ENCODE results near the gene CD22. TPM values are rescaled to one million over a fixed set of nuclear protein-coding genes. Genes with fewer than 3 reads are reported as not detected.

Gene CD22
- total RNA-seq, 1 experiment from 2014 or later = 0.56 TPM

DNA sequence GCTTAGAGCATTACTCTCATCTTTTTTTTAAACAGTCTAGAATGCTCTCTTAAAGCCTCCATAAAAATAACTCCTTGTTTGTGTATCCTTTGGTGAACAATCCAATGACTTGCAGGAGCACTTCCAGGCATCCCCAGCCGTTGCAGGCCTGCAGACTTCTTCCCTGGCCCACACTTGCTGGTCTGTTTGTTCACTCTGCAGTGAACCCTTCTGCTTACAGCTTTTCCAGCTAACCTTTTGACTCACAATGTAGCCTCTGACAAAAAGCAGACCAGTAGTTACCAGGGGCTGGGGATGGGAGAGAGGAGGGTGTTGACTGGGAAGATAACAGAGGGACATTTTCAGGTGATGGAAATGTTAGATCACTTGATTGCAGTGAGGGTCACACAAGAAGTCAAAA is 51.0 kb downstream of the CD22 start:
- H3K4me1 Mint-ChIP-seq (ENCODE audit: insufficient read depth, unreplicated experiment) = no peaks in the 10 kb centered on the region
- ChIA-PET POLR2A (interaction anchor here (1.1 kb wide), 1 partner anchor 107 kb away, joined by 3 read pairs; no protein-coding TSS in a partner anchor), CTCF (no interaction called here)
- intact Hi-C loops (cut with micrococcal nuclease) = no loop called here
- no peak overlapping the region for H3K27ac Mint-ChIP-seq (ENCODE audit: low read depth, unreplicated experiment)
- H3K36me3 Mint-ChIP-seq (ENCODE audit: insufficient read depth, unreplicated experiment) = peaks cover 5% of the 10 kb centered on the region
- no TSS peak for BruUV-seq (replicated peaks)
- DNase-seq (ENCODE audit: unreplicated experiment) = no peak
- TF ChIP-seq, protein P1, sequence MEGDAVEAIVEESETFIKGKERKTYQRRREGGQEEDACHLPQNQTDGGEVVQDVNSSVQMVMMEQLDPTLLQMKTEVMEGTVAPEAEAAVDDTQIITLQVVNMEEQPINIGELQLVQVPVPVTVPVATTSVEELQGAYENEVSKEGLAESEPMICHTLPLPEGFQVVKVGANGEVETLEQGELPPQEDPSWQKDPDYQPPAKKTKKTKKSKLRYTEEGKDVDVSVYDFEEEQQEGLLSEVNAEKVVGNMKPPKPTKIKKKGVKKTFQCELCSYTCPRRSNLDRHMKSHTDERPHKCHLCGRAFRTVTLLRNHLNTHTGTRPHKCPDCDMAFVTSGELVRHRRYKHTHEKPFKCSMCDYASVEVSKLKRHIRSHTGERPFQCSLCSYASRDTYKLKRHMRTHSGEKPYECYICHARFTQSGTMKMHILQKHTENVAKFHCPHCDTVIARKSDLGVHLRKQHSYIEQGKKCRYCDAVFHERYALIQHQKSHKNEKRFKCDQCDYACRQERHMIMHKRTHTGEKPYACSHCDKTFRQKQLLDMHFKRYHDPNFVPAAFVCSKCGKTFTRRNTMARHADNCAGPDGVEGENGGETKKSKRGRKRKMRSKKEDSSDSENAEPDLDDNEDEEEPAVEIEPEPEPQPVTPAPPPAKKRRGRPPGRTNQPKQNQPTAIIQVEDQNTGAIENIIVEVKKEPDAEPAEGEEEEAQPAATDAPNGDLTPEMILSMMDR (IDR thresholded peaks at IDR 0.05; ENCODE audit: unreplicated experiment) = no peak
- H3K9me3 Mint-ChIP-seq (ENCODE audit: unreplicated experiment) = no peaks in the 10 kb centered on the region
- no peak overlapping the region for H3K4me3 Mint-ChIP-seq (ENCODE audit: unreplicated experiment)
- peaks cover 42% of the 10 kb centered on the region for H3K27me3 Mint-ChIP-seq (ENCODE audit: insufficient read depth, unreplicated experiment)

DNA sequence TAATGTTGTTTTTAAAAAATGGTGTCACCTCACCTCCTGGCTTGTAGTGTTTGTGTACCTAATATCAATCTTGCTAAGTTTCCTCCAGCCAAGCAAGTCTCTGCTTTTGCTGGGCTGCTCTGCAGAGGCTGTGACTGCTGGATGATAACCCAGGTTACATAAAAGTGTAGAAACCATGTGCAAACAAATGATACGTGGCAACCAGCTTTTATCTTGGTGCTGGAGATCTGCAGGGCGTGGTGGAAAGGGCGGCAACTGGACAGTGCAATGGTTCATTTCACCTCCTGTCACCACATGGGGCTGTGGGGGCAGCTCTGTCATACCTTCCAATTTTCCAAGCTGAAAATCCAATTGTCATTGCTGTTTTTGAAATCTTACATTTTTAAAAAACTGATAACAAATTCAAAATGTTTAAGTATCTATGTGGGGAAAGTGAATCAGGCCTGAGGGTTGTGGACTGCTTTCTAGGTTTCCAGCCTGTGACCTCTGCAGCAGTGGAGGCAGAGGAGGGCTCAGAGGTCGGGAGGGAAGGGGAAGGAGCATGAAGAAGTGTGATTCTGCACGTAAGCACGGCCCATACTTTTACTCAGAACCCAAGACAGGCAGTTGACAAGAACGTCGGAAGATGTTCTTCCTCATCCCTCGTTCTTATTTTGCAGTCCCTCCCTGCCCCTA is 51.6 kb downstream of the CD22 start:
- CTCF ChIA-PET = interaction anchor here (0.6 kb wide), 1 partner anchor 24 kb away, joined by 3 read pairs; no protein-coding TSS in a partner anchor
- no TSS peak for BruUV-seq (replicated peaks)
- H3K27me3 Mint-ChIP-seq (ENCODE audit: insufficient read depth, unreplicated experiment) = peaks cover 36% of the 10 kb centered on the region

DNA sequence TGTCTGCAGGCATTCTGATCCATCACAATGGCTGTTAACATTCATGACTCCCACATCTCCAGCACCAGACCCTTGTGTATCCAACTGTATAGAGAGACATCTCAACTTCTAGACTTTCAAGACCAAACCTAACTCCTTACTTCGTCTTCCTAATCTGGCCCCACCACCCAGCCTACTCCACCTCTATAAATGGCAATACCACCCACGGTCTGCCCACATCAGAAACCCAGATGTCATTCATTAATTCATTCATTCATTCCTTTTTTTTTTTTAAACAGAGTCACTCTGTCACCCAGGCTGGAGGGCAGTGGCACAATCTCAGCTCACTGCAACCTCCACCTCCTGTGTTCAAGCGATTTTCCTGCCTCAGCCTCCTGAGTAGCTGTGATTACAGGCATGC is 52.3 kb downstream of the CD22 start:
- Mint-ChIP-seq H3K4me3 (ENCODE audit: unreplicated experiment) (no peak overlapping the region), H3K36me3 (ENCODE audit: insufficient read depth, unreplicated experiment) (peaks cover 6% of the 10 kb centered on the region), H3K27ac (ENCODE audit: low read depth, unreplicated experiment) (no peak overlapping the region), H3K4me1 (ENCODE audit: insufficient read depth, unreplicated experiment) (no peaks in the 10 kb centered on the region), H3K27me3 (ENCODE audit: insufficient read depth, unreplicated experiment) (peaks cover 29% of the 10 kb centered on the region), H3K9me3 (ENCODE audit: unreplicated experiment) (peaks cover 3% of the 10 kb centered on the region)
- TF ChIP-seq, protein P1 (IDR thresholded peaks at IDR 0.05; ENCODE audit: unreplicated experiment) = no peak
- DNase-seq (ENCODE audit: unreplicated experiment) = no peak
- no TSS peak for BruUV-seq (replicated peaks)
- ChIA-PET POLR2A (no interaction called here), CTCF (interaction anchor here (0.6 to 0.9 kb wide), 2 partner anchors 25 to 80 kb away, joined by 3 read pairs; no protein-coding TSS in a partner anchor)
- intact Hi-C loops (cut with micrococcal nuclease) = no loop called here

More for the DNA sequence above, 51.6 kb downstream of the CD22 start:
- TF ChIP-seq, protein P1 (IDR thresholded peaks at IDR 0.05; ENCODE audit: unreplicated experiment) = no peak
- no peaks in the 10 kb centered on the region for H3K9me3 Mint-ChIP-seq (ENCODE audit: unreplicated experiment)
- intact Hi-C loops (cut with micrococcal nuclease) = no loop called here
- H3K4me1 Mint-ChIP-seq (ENCODE audit: insufficient read depth, unreplicated experiment) = no peaks in the 10 kb centered on the region
- H3K27ac Mint-ChIP-seq (ENCODE audit: low read depth, unreplicated experiment) = no peak overlapping the region
- no peak overlapping the region for H3K4me3 Mint-ChIP-seq (ENCODE audit: unreplicated experiment)
- DNase-seq (ENCODE audit: unreplicated experiment) = no peak
- peaks cover 6% of the 10 kb centered on the region for H3K36me3 Mint-ChIP-seq (ENCODE audit: insufficient read depth, unreplicated experiment)
- POLR2A ChIA-PET = interaction anchor here (1.1 kb wide), 1 partner anchor 106 kb away, joined by 3 read pairs; no protein-coding TSS in a partner anchor

DNA sequence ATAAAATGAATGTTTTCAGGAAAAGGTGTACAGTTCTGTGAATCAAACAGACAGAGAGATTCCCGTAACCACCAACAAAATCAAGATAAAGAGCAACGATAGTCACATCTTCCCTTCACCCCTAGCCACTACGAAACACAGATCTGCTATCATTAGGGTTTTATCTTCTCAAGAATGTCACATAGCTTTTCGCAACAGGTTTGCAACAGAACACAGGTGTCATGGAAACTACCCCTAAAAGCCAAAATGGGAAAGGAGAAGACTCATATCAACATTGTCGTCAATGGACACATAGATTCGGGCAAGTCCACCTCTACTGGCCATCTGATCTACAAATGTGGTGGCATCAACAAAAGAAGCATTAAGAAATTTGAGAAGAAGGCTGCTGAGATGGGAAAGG is 52.9 kb downstream of the CD22 start:
- Mint-ChIP-seq H3K27me3 (ENCODE audit: insufficient read depth, unreplicated experiment) (peaks cover 27% of the 10 kb centered on the region), H3K4me3 (ENCODE audit: unreplicated experiment) (no peak overlapping the region), H3K4me1 (ENCODE audit: insufficient read depth, unreplicated experiment) (no peaks in the 10 kb centered on the region), H3K9me3 (ENCODE audit: unreplicated experiment) (peaks cover 8% of the 10 kb centered on the region), H3K27ac (ENCODE audit: low read depth, unreplicated experiment) (no peak overlapping the region), H3K36me3 (ENCODE audit: insufficient read depth, unreplicated experiment) (peaks cover 6% of the 10 kb centered on the region)
- TF ChIP-seq, protein P1 (IDR thresholded peaks at IDR 0.05; ENCODE audit: unreplicated experiment) = no peak
- intact Hi-C loops (cut with micrococcal nuclease) = no loop called here
- ChIA-PET CTCF (interaction anchor here (0.9 kb wide), 1 partner anchor 79 kb away, joined by 3 read pairs; no protein-coding TSS in a partner anchor), POLR2A (no interaction called here)
- no peak for DNase-seq (ENCODE audit: unreplicated experiment)
- BruUV-seq (replicated peaks) = no TSS peak

Data from MCF 10A (cell line).